Astrocyte (in vitro differentiated cells and primary cell): ENCODE results near the gene KCTD21.

ENCODE experiments used
- CTCF ChIP-seq: IDR thresholded peaks from 2 replicates; pipeline ENCODE4 v1.5.1; 2011; ENCODE audit warnings: low read depth, mild to moderate bottlenecking, inconsistent platforms, low read length, moderate library complexity; ENCODE audit not compliant: insufficient read depth
- EZH2 ChIP-seq: IDR thresholded peaks from 2 replicates; pipeline ENCODE4 v1.6.1; 2012; ENCODE audit warnings: mild to moderate bottlenecking, low read length, inconsistent platforms; ENCODE audit not compliant: insufficient read depth

GRCh38 chr11:78138694-78139421 is 49.6 kb downstream of the KCTD21 start:
- TF ChIP-seq CTCF = no peak
- TF ChIP-seq EZH2 = no peak
